Karpas-422 (cell line): Measurements from ENCODE around the gene SDK1. TPM values are rescaled to one million over a fixed set of nuclear protein-coding genes. Genes with fewer than 3 reads are reported as not detected.
"Not testable (repeated sequence)": the region's sequence is repeated elsewhere in the genome, so short reads cannot be mapped to it uniquely, and the experiment has no call there.

Experiments used
- DNase-seq: peaks from one replicate; pipeline ENCODE4 v3.0.0-alpha.2; 2015
- H2AFZ ChIP-seq: fragments of 200-600 bp; sonication (generic); 2 replicates; pipeline ENCODE4 v1.6.1; 2014; ENCODE audit warnings: antibody characterized with exemption, low read length, mixed read lengths
- H3K27ac ChIP-seq: fragments of 200-600 bp; sonication (generic); 2 replicates; pipeline ENCODE4 v1.5.1; 2014; ENCODE audit warnings: mild to moderate bottlenecking, low read length, moderate library complexity
- H3K27me3 ChIP-seq: fragments of 200-600 bp; sonication (generic); 2 replicates; pipeline ENCODE4 v1.6.1; 2014; ENCODE audit warnings: low read length, mixed read lengths
- H3K36me3 ChIP-seq: fragments of 200-600 bp; sonication (generic); 2 replicates; pipeline ENCODE4 v1.6.1; 2014; ENCODE audit warnings: low read length, mixed read lengths; ENCODE audit not compliant: insufficient read depth
- H3K4me1 ChIP-seq: fragments of 200-600 bp; sonication (generic); 2 replicates; pipeline ENCODE4 v1.6.1; 2014; ENCODE audit warnings: mild to moderate bottlenecking, low read length, mixed read lengths
- H3K4me2 ChIP-seq: fragments of 200-600 bp; sonication (generic); 2 replicates; pipeline ENCODE4 v1.6.1; 2014; ENCODE audit warnings: low read length, low read depth, mild to moderate bottlenecking; ENCODE audit not compliant: poor library complexity, severe bottlenecking
- H3K4me3 ChIP-seq: fragments of 200-600 bp; sonication (generic); 2 replicates; pipeline ENCODE4 v1.5.1; 2014; ENCODE audit warnings: mild to moderate bottlenecking, antibody characterized with exemption, low read length, mixed read lengths
- H3K79me2 ChIP-seq: fragments of 200-600 bp; sonication (generic); 2 replicates; pipeline ENCODE4 v1.6.1; 2014; ENCODE audit warnings: mild to moderate bottlenecking, low read length, mixed read lengths
- H3K9ac ChIP-seq: fragments of 200-600 bp; sonication (generic); 2 replicates; pipeline ENCODE4 v1.6.0; 2014; ENCODE audit warnings: low read length
- H3K9me2 ChIP-seq: fragments of 200-600 bp; sonication (generic), shearing (Covaris generic); replicated peaks from 2 replicates; pipeline ENCODE4 v1.6.0; 2014; ENCODE audit warnings: mild to moderate bottlenecking, low read length, moderate library complexity; ENCODE audit not compliant: insufficient read depth
- H3K9me3 ChIP-seq: fragments of 300-700, 200-600 bp; sonication (generic); 2 replicates; pipeline ENCODE4 v1.6.1; 2014; ENCODE audit warnings: low read length, mixed read lengths
- H4K20me1 ChIP-seq: fragments of 200-600 bp; sonication (generic); 2 replicates; pipeline ENCODE4 v1.6.1; 2014; ENCODE audit warnings: mild to moderate bottlenecking, antibody characterized with exemption, low read length, low read depth; ENCODE audit not compliant: insufficient read depth
- total RNA-seq: library from RNA; depleted of rRNA; stranded (reverse); fragments of >200 nt; shearing (Covaris generic); gene quantifications from 2 replicates; pipeline ENCODE4 v1.2.3, GENCODE V29; 2014; ENCODE audit warnings: low replicate concordance

SDK1 gene
- total RNA-seq, 1 experiment from 2014 or later: not detected

DNA sequence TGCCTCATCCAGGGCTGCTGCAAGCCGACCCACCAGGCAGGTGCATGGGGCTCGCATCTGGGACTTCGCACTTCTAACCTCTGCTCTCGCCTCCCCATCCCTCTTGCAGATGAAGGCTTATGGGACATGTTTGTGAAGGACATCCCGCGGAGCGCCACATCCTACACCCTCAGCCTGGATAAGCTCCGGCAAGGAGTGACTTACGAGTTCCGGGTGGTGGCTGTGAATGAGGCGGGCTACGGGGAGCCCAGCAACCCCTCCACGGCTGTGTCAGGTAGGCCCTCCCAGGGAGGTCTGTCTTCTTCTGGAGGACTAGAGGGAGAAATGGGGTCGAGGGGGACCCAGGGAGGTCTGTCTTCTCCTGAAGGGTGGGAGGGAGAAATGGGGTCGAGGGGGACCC, 932.1 kb downstream of the SDK1 start:
- H3K9ac ChIP-seq: no peak overlapping the region
- no peaks in the 10 kb centered on the region for H3K9me3 ChIP-seq
- no peak overlapping the region for H3K4me3 ChIP-seq
- H3K36me3 ChIP-seq: no peaks in the 10 kb centered on the region
- DNase-seq: no peak
- H3K9me2 ChIP-seq: no peaks in the 10 kb centered on the region
- no peaks in the 10 kb centered on the region for H4K20me1 ChIP-seq
- H2AFZ ChIP-seq: no peak overlapping the region
- H3K4me2 ChIP-seq: no peak overlapping the region
- H3K79me2 ChIP-seq: no peaks in the 10 kb centered on the region
- H3K4me1 ChIP-seq: no peaks in the 10 kb centered on the region
- H3K27ac ChIP-seq: no peak overlapping the region
- no peaks in the 10 kb centered on the region for H3K27me3 ChIP-seq

DNA sequence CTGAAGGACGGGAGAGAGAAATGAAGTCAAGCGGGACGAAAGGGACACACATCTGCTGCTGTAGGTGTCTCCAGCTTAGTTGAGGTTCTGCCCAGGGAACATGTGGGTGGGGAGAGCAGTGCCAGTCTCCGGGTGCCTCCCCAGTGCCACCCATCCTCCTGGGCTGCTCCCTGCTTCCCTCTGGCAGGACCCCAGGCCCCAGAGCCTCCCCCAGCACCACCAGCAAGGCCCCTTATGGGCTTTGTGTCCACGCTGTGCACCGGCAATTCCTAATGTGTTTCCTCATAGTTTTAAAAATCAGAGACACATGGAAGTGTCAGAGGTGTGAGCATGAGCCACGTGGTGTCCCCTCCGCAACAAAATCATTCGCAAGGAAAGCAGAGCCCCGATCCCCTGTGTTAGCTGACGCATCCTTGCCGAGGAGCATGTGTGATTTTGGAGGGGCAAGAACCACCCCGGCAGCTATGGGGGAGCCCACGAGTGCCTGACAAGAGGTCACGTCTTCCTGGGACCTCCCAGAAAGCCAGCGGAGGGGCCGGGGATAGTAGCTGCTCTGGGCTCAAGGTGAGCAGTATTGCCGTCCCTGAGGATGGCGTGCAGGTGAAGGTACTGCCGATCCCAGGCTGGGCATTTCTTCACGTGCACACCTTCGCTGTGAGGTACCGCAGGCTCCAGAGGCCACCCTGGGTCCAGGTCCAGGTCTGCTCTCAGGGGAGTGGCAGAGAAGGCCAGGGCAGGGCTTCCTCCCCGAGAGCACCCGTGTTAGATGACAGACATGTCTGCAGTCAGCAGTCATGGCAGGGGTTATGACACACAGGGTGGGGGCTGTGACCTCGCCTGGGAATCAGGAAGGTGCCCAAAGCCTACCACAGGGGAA, 932.8 kb downstream of the SDK1 start:
- H3K79me2 ChIP-seq: no peaks in the 10 kb centered on the region
- H3K27me3 ChIP-seq: no peaks in the 10 kb centered on the region
- no peaks in the 10 kb centered on the region for H3K9me2 ChIP-seq
- no peaks in the 10 kb centered on the region for H3K36me3 ChIP-seq
- H2AFZ ChIP-seq: no peak overlapping the region
- no peak overlapping the region for H3K9ac ChIP-seq
- no peaks in the 10 kb centered on the region for H3K4me1 ChIP-seq
- no peaks in the 10 kb centered on the region for H4K20me1 ChIP-seq
- no peak overlapping the region for H3K4me2 ChIP-seq
- no peaks in the 10 kb centered on the region for H3K9me3 ChIP-seq
- H3K27ac ChIP-seq: no peak overlapping the region
- no peak for DNase-seq
- no peak overlapping the region for H3K4me3 ChIP-seq

DNA sequence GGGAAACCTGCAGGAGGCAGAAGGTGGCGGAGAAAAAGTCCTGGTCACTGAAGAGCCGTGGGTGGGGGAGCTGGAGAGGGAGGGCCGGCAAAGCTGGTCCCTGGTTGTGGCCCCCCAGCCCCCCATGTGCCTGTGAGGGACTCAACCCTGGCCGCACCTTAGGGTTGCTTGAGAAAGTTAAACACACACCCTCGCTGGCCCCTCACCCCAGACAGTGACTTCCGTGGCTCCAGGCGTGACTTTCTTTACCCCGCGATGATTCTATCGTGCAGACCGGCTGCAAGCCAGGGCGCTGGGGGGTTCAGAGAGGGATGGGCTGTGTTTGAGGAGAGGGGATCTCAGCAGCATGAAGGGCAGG, 933.4 kb downstream of the SDK1 start:
- H3K36me3 ChIP-seq: no peaks in the 10 kb centered on the region
- no peaks in the 10 kb centered on the region for H3K9me2 ChIP-seq
- no peak overlapping the region for H2AFZ ChIP-seq
- no peak overlapping the region for H3K4me2 ChIP-seq
- no peaks in the 10 kb centered on the region for H3K9me3 ChIP-seq
- H3K9ac ChIP-seq: no peak overlapping the region
- no peak overlapping the region for H3K4me3 ChIP-seq
- H3K27ac ChIP-seq: no peak overlapping the region
- no peaks in the 10 kb centered on the region for H3K4me1 ChIP-seq
- no peak for DNase-seq
- H3K79me2 ChIP-seq: no peaks in the 10 kb centered on the region
- no peaks in the 10 kb centered on the region for H3K27me3 ChIP-seq
- H4K20me1 ChIP-seq: no peaks in the 10 kb centered on the region

DNA sequence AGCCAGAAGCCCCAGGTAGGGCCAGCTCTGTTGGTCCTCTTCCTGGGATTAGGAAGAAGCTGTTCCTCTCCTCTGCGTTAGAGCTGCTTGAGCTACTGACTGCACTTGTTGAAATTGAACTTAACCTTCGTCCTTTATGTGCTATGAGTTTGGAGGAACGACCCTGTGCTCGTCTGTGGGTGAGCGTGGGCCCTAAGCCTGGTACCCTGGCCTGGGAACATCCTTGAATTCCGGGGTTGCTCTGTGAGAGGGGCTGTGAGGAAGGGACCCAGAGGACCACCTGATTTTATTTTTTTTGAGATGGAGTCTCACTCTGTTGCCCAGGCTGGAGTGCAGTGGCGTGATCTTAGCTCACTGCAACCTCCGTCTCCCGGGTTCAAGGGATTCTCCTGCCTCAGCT, 933.8 kb downstream of the SDK1 start:
- Histone ChIP-seq H3K79me2 (no peaks in the 10 kb centered on the region), H2AFZ (no peak overlapping the region), H3K9me2 (no peaks in the 10 kb centered on the region), H4K20me1 (no peaks in the 10 kb centered on the region), H3K36me3 (no peaks in the 10 kb centered on the region), H3K9me3 (no peaks in the 10 kb centered on the region), H3K9ac (no peak overlapping the region), H3K27me3 (no peaks in the 10 kb centered on the region), H3K4me3 (no peak overlapping the region), H3K4me2 (no peak overlapping the region), H3K4me1 (no peaks in the 10 kb centered on the region), H3K27ac (no peak overlapping the region)
- DNase-seq: no peak

DNA sequence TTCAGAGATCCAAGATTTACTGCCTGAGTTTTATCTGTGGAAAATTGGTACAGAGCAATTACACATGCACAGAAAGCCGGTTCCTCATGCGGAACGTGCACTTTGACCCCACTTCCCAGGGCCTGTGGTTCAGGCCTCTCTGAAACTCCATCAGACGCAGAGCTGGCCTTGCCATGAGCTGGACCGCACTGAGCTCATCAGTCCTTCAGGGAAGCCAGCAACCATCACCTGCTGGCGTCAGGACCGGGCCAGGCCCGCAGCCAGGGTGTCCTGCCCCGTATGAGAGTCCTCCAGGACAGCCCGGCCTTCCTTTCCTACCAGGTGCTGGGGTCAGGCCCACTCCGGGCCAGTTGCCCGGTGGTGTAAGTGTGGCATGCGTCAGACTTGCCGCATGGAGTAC, 934.5 kb downstream of the SDK1 start:
- H2AFZ ChIP-seq: no peak overlapping the region
- H3K9me3 ChIP-seq: no peaks in the 10 kb centered on the region
- H3K9ac ChIP-seq: no peak overlapping the region
- H3K4me2 ChIP-seq: no peak overlapping the region
- no peak for DNase-seq
- no peaks in the 10 kb centered on the region for H3K27me3 ChIP-seq
- H3K4me3 ChIP-seq: no peak overlapping the region
- no peaks in the 10 kb centered on the region for H3K4me1 ChIP-seq
- H4K20me1 ChIP-seq: no peaks in the 10 kb centered on the region
- no peaks in the 10 kb centered on the region for H3K79me2 ChIP-seq
- no peak overlapping the region for H3K27ac ChIP-seq
- no peaks in the 10 kb centered on the region for H3K9me2 ChIP-seq
- H3K36me3 ChIP-seq: no peaks in the 10 kb centered on the region

DNA sequence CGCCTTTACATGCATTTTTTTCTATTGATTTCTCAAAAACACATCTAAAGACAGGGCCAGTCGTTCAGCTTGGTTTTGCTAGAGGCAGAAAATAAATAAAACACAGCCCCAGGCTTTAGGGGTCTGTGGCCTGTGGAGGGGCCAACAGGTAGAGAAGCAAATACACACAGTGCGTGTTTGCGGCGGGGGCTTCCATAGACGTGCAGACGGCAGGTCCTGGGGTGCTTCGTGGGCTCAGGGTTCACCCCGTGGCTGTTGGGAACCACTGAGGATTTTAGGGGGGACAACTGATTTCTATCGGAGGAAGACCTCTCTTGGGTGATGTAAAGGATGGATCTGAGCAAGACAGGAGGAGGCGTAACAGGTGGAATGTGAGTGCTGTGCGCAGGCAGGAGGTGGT, 935.3 kb downstream of the SDK1 start:
- H4K20me1 ChIP-seq: no peaks in the 10 kb centered on the region
- no peaks in the 10 kb centered on the region for H3K27me3 ChIP-seq
- no peak for DNase-seq
- H3K36me3 ChIP-seq: no peaks in the 10 kb centered on the region
- H3K27ac ChIP-seq: no peak overlapping the region
- H3K4me1 ChIP-seq: no peaks in the 10 kb centered on the region
- H3K4me3 ChIP-seq: no peak overlapping the region
- H3K9me2 ChIP-seq: no peaks in the 10 kb centered on the region
- H2AFZ ChIP-seq: no peak overlapping the region
- no peaks in the 10 kb centered on the region for H3K79me2 ChIP-seq
- no peak overlapping the region for H3K9ac ChIP-seq
- H3K4me2 ChIP-seq: no peak overlapping the region
- H3K9me3 ChIP-seq: no peaks in the 10 kb centered on the region

DNA sequence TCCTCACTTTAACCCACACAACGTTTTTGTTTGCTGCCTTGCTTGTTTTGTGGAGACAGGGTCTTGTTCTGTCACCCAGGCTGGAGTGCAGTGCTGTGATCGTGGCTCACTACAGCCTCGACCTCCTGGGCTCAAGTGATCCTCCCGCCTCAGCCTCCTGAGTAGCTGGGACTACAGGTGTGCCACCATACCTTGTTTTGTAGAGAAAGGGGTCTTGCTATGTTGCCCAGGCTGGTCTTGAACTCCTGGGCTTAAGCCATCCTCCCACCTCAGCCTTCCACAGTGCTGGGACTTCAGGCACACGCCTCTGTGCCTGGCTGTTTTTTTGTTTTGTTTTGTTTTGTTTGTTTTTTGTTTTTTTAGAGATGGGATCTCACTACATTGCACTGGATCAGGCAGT, 935.8 kb downstream of the SDK1 start:
- not testable (repeated sequence) for H3K9ac ChIP-seq, H3K4me1 ChIP-seq, H3K79me2 ChIP-seq, H3K9me3 ChIP-seq, H3K27me3 ChIP-seq, DNase-seq, H4K20me1 ChIP-seq, H3K4me2 ChIP-seq, H3K9me2 ChIP-seq, H3K36me3 ChIP-seq, H3K4me3 ChIP-seq, H2AFZ ChIP-seq, H3K27ac ChIP-seq

DNA sequence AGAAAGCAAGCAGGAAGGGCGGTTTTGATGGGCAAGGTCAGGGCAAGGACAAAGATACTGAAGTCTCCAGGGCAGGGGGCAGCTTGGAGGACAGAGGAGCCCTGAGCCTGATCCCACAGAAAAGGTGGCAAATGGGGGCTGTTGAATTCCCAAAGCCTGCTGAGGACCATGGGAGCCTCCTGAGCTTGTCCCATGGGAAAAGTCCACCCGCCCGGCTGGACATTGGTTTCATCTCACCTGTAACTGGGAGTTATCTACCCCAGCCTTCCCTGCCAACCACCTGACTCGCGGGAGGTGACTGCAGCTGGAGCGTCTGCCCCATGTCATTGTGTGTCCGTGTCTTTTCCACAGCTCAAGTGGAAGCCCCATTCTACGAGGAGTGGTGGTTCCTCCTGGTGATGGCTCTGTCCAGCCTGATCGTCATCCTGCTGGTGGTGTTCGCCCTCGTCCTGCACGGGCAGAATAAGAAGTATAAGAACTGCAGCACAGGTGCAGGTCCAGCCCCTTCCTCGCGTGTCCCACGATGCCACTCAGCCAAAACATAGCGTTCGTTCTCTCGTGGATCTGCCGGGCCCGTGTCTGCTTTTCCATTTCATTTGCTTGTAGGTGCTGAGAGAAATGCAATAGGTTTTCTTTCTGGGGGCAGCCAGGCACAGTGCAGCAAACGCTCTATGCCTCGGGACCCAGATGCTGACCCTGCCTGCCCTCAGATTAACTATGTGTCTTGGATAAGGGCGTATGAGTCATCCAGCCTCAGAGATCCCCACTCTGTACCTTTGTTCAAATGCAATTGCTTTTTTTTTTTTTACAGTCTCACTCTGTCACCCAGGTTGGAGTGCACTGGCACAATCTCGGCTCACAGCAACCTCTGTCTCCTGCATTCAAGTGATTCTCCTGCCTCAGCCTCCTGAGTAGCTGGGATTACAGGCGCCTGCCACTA, 936.5 kb downstream of the SDK1 start:
- Histone ChIP-seq H4K20me1 (no peaks in the 10 kb centered on the region), H2AFZ (no peak overlapping the region), H3K9me2 (no peaks in the 10 kb centered on the region), H3K27me3 (no peaks in the 10 kb centered on the region), H3K9ac (no peak overlapping the region), H3K36me3 (no peaks in the 10 kb centered on the region), H3K27ac (no peak overlapping the region), H3K9me3 (no peaks in the 10 kb centered on the region), H3K4me1 (no peaks in the 10 kb centered on the region), H3K79me2 (no peaks in the 10 kb centered on the region), H3K4me3 (no peak overlapping the region), H3K4me2 (no peak overlapping the region)
- DNase-seq: no peak
